Measurements from ENCODE around the gene SAPCD2. TPM values are rescaled to one million over a fixed set of nuclear protein-coding genes. Genes with fewer than 3 reads are reported as not detected.

Gene SAPCD2
- total and polyA plus RNA-seq, 2 donors from 2014 or later = 1.7 to 2.3 TPM

- intact Hi-C loops (cut with DNase I) = loop anchor here (10.0 kb wide), 1 partner anchor 247 kb away; no protein-coding TSS in a partner anchor
- no peak for DNase-seq
- TF ChIP-seq, protein P1, sequence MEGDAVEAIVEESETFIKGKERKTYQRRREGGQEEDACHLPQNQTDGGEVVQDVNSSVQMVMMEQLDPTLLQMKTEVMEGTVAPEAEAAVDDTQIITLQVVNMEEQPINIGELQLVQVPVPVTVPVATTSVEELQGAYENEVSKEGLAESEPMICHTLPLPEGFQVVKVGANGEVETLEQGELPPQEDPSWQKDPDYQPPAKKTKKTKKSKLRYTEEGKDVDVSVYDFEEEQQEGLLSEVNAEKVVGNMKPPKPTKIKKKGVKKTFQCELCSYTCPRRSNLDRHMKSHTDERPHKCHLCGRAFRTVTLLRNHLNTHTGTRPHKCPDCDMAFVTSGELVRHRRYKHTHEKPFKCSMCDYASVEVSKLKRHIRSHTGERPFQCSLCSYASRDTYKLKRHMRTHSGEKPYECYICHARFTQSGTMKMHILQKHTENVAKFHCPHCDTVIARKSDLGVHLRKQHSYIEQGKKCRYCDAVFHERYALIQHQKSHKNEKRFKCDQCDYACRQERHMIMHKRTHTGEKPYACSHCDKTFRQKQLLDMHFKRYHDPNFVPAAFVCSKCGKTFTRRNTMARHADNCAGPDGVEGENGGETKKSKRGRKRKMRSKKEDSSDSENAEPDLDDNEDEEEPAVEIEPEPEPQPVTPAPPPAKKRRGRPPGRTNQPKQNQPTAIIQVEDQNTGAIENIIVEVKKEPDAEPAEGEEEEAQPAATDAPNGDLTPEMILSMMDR (IDR thresholded peaks at IDR 0.05; ENCODE audit: borderline replicate concordance, extremely low read depth, insufficient read depth) = no peak
- Histone ChIP-seq H3K36me3 (ENCODE audit: control insufficient read depth in 2 of 3, insufficient read depth in 3 of 3, low read length in 3 of 3) (no peaks in the 10 kb centered on the region), H3K27me3 (ENCODE audit: control insufficient read depth, insufficient read depth, low read length) (no peaks in the 10 kb centered on the region), H3K9me3 (ENCODE audit: control insufficient read depth in 2 of 3, insufficient read depth in 1 of 3, low read length in 3 of 3) (no peaks in the 10 kb centered on the region), H3K27ac (ENCODE audit: low read depth in 2 of 2, low read length in 2 of 2) (no peak within 1 kb of the TSS), H3K4me1 (ENCODE audit: control insufficient read depth in 2 of 3, insufficient read depth in 2 of 3, low read depth in 1 of 3, low read length in 3 of 3) (peaks cover 0 to 25% (median 15%) of the 10 kb centered on the region in 3 donors), H3K9ac (ENCODE audit: low read length in 3 of 3) (no peak within 1 kb of the TSS), H3K4me3 (ENCODE audit: low read length in 3 of 3) (no peak within 1 kb of the TSS)
- FAIRE-seq = no peak
Observed at GRCh38 chr9:137031904-137032640, 38.3 kb downstream of the SAPCD2 start, which contains the start of gene FUT7. FUT7 (minus strand) TSS chr9:137032088; CDS start chr9:137031991, 97 bp downstream.

DNA sequence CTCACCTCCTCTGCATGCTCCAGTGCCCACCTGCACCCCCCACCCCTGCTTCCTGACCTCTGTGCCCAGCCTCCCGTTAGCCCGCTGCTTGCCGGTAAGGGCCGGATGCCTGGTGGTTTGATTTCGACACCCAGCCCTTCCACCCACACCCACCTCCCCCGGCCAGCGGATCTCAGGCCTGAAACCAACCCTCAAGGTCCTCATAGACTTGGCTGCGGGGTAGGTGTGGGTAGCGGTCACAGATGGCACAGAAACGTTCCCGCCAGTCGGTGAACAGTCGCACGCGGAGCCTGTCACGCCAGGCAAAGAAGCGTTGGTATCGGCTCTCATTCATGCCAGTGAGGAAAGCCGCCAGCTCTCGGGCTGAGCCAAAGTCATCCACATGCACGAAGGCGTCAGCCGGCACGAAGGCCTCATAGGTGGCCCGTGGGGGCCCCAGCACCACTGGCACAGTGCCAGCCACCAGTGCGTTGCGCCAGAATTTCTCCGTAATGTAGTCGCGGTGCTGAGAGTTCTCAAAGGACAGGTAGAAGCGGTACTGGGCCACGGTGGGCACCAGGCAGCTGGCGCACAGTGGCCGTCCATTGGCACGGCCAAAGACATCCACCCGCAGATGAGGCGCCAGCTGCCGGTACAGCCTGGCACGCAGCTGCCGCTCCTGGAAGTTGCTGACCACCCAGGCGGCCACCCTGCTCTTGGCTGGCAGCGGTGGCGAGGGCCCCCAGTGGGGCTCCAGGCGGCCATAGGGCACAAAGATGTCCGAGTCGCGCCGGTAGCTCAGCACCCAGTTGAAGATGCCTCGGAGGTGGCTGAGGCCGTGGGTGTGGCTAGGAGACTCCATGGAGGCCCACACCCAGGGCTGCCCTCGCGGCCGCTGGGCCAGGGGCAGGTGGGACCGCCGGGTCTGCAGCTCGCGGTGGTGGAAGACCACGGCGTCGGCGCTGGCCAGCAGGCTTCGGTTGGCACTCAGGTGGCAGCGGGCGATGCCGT lies 39.5 kb downstream of the SAPCD2 start:
- Histone ChIP-seq H3K9me3 (ENCODE audit: control insufficient read depth in 2 of 3, insufficient read depth in 1 of 3, low read length in 3 of 3) (no peaks in the 10 kb centered on the region), H3K4me3 (ENCODE audit: low read length in 3 of 3) (no peak overlapping the region), H3K36me3 (ENCODE audit: control insufficient read depth in 2 of 3, insufficient read depth in 3 of 3, low read length in 3 of 3) (no peaks in the 10 kb centered on the region), H3K9ac (ENCODE audit: low read length in 3 of 3) (no peak overlapping the region), H3K4me1 (ENCODE audit: control insufficient read depth in 2 of 3, insufficient read depth in 2 of 3, low read depth in 1 of 3, low read length in 3 of 3) (peaks cover 0 to 37% (median 20%) of the 10 kb centered on the region in 3 donors), H3K27ac (ENCODE audit: low read depth in 2 of 2, low read length in 2 of 2) (no peak overlapping the region), H3K27me3 (ENCODE audit: control insufficient read depth, insufficient read depth, low read length) (no peaks in the 10 kb centered on the region)
- DNase-seq = peak in 3 of 5 donors; percentile 50 to 70 (median 60)
- FAIRE-seq = no peak
- TF ChIP-seq, protein P1 (IDR thresholded peaks at IDR 0.05; ENCODE audit: borderline replicate concordance, extremely low read depth, insufficient read depth) = no peak
- intact Hi-C loops (cut with DNase I) = loop anchor here (10.0 kb wide), 1 partner anchor 246 kb away; no protein-coding TSS in a partner anchor

DNA sequence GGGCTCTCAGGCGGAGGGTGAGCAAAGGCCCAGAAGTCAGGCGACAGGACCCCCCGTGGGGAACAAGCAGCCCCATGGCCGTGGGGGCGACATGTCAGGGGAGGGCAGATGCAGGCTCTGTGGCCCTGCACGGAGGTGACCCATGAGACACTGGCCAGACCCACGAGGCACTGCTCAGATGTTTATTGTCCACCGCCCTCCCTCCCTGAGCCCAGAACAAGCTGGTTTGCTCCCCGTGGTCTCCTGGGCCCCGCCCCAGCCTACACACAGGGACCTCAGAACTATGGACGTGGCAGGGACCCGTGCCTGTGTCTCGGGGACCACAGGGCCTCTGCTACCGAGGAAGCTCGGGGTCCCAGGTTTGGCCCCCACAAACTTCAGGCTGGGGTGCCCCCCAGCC lies 40.4 kb downstream of the SAPCD2 start:
- peaks cover 0 to 40% (median 20%) of the 10 kb centered on the region in 3 donors for H3K4me1 ChIP-seq (ENCODE audit: control insufficient read depth in 2 of 3, insufficient read depth in 2 of 3, low read depth in 1 of 3, low read length in 3 of 3)
- DNase-seq (no peak), FAIRE-seq (no peak)
- TF ChIP-seq, protein P1 (IDR thresholded peaks at IDR 0.05; ENCODE audit: borderline replicate concordance, extremely low read depth, insufficient read depth) = no peak
- no peaks in the 10 kb centered on the region for H3K36me3 ChIP-seq (ENCODE audit: control insufficient read depth in 2 of 3, insufficient read depth in 3 of 3, low read length in 3 of 3)
- no peak overlapping the region for H3K9ac ChIP-seq (ENCODE audit: low read length in 3 of 3)
- H3K27ac ChIP-seq (ENCODE audit: low read depth in 2 of 2, low read length in 2 of 2) = no peak overlapping the region
- intact Hi-C loops (cut with DNase I) = loop anchor here (10.0 kb wide), 1 partner anchor 245 kb away; no protein-coding TSS in a partner anchor
- no peaks in the 10 kb centered on the region for H3K27me3 ChIP-seq (ENCODE audit: control insufficient read depth, insufficient read depth, low read length)
- no peaks in the 10 kb centered on the region for H3K9me3 ChIP-seq (ENCODE audit: control insufficient read depth in 2 of 3, insufficient read depth in 1 of 3, low read length in 3 of 3)
- no peak overlapping the region for H3K4me3 ChIP-seq (ENCODE audit: low read length in 3 of 3)
